IPS DF 4.7 (cell line): ENCODE measurements around the gene SLC25A45.

Source experiments
- DNase-seq: peaks from one replicate; pipeline ENCODE4 v3.0.0-alpha.2; 2013; ENCODE audit warnings: low spot score; ENCODE audit errors: extremely low read depth

Gene SLC25A45

GRCh38 chr11:65404638-65405339 is 22.3 kb upstream of the SLC25A45 start:
- no peak for DNase-seq

GRCh38 chr11:65404210-65404609 is 21.8 kb upstream of the SLC25A45 start:
- no peak for DNase-seq

DNA sequence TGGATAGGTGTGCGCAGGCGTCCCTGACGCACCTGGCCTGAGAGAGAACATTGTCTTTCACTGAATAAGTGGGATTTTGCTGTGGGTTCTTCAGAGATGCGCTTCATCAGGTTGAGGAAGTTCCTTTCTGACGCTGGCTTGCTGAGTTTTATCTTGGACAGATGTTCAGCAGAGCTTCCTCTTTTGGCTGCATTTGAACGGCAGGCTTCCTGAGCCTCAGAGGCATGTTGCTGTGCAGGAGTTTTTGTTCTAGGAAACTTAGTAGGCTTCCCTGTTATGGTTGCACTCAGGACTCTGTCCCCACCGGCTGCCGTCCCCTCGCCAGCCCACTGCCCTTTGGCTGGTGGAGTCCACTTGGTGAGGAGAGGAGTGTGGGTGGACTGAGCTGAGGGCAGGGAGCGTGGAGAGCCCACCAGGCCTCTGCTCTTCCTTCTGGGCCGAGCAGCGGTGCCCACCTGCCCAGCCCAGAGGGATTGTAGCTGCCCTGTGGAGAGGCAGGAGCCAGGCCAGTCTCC is 21.2 kb upstream of the SLC25A45 start:
- no peak for DNase-seq

DNA sequence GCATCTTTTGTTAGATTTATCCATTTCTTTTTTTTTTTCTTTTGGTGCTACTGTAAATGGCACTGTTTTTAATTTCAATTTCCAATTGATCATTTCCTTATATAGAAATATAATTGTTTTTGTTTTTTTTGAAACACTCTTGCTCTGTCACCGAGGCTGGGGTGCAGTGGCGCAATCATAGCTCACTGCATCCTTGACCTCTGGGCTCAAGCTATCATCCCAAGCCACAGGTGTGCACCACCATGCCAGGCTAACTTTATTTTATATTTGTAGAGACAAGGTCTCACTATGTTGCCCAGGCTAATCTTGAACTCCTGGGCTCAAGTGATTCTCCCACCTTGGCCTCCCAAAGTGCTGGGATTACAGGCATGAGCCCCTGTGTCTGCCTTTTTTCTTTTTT is 20.3 kb upstream of the SLC25A45 start:
- DNase-seq: no peak

DNA sequence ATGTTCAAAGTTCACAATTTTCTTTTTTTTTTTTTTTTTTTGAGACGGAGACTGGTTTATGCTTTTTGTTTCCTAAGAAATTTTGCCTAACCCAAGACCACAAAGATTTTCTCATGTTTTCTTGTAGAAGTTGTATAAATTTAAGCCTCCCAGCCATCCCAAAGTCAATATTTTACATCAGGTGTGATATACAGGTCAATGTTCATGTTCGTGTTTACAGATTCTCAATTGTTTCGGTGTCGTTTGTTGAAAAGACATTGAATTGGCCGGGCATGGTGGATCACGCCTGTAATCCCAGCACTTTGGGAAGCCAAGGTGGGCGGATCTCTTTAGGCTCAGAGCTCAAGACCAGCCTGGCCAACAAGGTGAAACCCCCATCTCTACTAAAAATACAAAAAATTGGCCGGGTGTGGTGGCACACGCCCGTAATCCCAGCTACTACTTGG is 19.4 kb upstream of the SLC25A45 start:
- no peak for DNase-seq

DNA sequence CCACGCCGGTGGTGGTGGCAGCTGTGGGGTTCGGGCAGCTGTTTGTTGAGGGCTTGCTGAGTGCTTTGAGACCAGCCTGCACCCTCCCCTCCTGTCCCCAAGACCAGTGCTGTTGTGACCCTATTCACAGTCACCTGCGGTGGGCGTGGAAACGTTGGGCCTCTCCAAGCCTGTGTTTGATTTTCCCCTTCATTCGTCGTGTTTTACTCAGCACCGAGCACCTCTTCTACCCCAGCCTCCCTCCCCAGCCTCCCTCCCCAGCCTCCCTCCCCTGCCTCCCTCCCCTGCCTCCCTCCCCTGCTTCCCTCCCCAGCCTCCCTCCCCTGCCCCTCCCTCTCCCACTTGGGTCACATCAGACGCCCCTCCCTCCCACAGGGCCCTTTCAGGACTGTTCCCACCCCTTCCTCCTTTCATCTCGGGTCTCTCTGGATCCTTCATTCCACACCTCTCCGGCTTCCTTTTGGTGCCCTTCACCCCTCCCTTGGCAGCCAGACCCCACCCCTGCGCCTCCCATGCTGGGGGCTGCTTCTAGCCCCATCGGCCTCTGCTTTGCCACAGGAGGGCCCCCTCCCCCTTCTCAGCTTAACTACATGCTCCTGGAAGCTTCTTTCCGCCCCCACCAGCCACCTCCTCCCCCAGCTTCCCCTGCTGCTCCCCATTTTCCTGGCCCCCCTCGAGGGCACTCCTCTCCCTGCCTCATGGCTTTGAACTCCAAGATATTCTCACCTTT is 18.8 kb upstream of the SLC25A45 start:
- DNase-seq: no peak

GRCh38 chr11:65400307-65401072 is 18.0 kb upstream of the SLC25A45 start:
- no peak for DNase-seq

DNA sequence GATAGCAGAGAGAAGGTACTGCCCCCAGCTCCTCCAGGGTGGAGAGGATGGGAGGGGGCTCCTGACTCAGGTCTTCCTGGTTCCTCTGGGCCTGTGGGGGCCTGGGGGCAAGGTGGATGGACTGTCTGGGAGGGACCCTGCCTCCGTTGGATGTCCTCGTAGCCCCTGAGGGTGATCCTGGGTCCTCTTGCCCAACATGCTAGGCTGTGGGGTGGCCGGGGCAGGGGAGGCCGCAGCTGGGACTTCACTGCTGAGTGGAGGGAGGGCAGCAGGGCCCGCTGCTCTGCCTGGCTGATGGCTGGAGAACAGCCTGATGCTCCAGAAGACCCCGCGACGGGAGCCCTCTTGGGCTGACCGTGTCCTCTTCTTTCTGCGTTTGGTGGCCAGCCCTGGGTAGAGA is 17.4 kb upstream of the SLC25A45 start:
- no peak for DNase-seq

- no peak for DNase-seq
Observed at GRCh38 chr11:65399249-65399648, 16.8 kb upstream of the SLC25A45 start.

GRCh38 chr11:65398362-65398910 is 16.0 kb upstream of the SLC25A45 start:
- DNase-seq: no peak

- DNase-seq: no peak
Observed at GRCh38 chr11:65396769-65397745, 14.6 kb upstream of the SLC25A45 start.

GRCh38 chr11:65395961-65396530 is 13.6 kb upstream of the SLC25A45 start:
- DNase-seq: no peak

DNA sequence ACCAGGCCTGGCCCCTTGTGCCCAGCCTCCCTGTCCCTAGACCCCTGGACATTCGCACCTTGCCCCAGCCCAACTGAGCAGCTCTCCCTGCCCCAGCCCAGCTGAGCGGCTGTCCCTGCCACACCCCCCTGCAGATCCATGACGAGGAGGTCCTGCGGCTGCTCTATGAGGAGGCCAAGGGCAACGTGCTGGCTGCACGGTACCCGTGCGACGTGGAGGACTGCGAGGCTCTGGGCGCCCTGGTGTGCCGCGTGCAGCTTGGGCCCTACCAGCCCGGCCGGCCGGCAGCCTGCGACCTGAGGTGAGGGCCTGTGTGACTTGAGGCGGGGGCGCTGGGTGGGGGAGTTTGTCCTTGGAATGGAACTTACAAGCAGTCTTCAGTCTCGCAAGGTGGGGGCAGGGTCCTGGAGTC is 11.7 kb upstream of the SLC25A45 start:
- no peak for DNase-seq

GRCh38 chr11:65393513-65394079 is 11.2 kb upstream of the SLC25A45 start:
- DNase-seq: no peak

DNA sequence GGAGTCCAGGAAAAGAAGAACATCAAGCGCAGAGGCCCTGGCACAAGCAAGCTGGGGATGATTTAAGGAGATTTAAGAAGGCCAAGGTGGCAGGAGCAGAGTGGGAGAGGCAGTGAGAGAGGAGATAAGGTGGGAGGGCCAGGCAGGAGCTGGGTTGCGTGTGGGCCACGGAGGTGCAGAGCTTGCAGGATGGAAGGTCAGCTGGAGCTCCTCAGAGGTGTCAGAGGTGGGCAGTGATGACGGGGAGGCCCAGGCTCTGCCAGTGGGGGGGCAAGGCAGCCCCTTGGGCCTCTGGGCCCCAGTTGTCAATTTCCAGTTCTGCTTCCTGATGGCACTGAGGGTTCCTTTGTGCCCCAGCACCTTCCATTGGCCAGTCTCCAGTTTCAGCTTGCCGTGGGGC is 10.5 kb upstream of the SLC25A45 start:
- DNase-seq: no peak

GRCh38 chr11:65392186-65392829 is 9.9 kb upstream of the SLC25A45 start:
- no peak for DNase-seq

- DNase-seq: no peak
Observed at GRCh38 chr11:65390996-65391395, 8.6 kb upstream of the SLC25A45 start.

- no peak for DNase-seq
Observed at GRCh38 chr11:65390099-65390941, 7.9 kb upstream of the SLC25A45 start.
